GM10266 (cell line): ENCODE results near the gene RGS7.

Experiments
- DNase-seq: peaks from one replicate; pipeline ENCODE4 v3.0.0; 2012; ENCODE audit errors: extremely low spot score
- TF ChIP-seq, protein P1 (sequence below): IDR thresholded peaks from 2 replicates; pipeline ENCODE4 v1.5.1; 2012; ENCODE audit warnings: mild to moderate bottlenecking, low read depth; ENCODE audit not compliant: control insufficient read depth, insufficient read depth; ENCODE audit errors: missing control alignments

The RGS7 gene

DNA sequence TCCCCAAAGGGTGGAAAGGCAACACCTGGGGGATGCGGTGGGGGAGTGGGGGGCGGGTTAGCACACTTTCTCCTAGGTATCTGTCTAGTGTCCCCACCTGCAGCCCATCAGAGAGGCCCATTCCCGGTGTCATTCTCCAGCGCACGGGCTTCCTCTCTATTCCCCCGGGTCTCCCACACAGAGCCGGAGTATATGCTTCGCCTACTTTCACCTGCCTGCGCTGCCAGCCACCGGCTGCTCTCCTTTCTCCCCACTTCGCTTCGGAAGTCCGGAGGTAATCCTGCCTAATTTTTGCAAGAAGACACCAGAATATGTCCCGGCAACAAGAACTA lies 852 bp downstream of the RGS7 start:
- TF ChIP-seq, protein P1, sequence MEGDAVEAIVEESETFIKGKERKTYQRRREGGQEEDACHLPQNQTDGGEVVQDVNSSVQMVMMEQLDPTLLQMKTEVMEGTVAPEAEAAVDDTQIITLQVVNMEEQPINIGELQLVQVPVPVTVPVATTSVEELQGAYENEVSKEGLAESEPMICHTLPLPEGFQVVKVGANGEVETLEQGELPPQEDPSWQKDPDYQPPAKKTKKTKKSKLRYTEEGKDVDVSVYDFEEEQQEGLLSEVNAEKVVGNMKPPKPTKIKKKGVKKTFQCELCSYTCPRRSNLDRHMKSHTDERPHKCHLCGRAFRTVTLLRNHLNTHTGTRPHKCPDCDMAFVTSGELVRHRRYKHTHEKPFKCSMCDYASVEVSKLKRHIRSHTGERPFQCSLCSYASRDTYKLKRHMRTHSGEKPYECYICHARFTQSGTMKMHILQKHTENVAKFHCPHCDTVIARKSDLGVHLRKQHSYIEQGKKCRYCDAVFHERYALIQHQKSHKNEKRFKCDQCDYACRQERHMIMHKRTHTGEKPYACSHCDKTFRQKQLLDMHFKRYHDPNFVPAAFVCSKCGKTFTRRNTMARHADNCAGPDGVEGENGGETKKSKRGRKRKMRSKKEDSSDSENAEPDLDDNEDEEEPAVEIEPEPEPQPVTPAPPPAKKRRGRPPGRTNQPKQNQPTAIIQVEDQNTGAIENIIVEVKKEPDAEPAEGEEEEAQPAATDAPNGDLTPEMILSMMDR = no peak
- DNase-seq = no peak

DNA sequence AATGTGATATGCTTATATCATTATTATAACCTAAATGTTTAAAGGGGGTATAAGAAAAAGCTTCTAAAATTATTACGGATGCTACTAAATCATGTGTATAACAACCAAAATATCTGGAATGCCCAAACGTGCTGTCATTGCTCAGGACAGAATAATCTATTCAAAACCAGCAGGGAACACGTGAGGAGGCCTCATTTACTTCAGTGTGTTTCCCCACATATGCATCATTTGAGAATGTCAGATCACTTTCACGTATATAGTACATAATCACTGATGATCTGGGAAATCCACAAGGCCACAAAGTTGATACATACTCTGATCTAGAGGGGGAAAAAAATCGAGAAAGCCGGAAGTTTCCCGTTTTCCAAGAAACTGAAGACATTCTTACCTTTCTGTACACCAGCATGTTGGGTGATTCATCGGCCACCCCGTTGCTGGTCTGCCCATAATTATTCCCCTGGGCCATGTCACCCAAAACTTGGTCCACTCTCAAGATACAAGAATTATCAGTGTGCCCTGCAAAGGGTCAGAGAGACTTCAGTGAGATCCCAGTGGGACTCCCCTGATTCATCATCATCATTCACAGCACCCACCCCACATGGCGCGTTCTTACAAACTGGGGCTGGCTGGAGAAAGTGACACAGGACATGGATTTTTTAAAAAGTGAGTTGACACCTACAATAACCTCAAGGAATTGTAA lies 1.5 kb downstream of the RGS7 start:
- no peak for DNase-seq
- TF ChIP-seq, protein P1 = no peak

DNA sequence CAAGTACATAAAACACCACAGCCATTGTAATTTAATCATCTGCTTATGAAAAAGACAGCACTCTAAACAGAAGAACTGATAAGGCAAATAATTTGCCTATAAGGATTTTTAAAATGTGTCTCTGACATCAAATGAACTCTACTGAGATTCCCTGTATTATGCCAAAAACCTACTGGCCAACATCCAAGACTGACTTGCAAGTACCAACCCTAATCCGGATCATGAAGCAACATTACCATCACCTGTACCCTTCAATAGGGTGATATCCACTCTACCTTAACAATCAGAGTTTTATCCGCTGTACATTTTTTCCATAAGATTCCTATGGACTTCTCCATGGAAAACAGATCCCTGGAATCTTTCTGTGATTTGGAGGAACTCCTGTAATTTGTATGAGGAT lies 4.6 kb downstream of the RGS7 start:
- no peak for DNase-seq
- TF ChIP-seq, protein P1 = no peak

DNA sequence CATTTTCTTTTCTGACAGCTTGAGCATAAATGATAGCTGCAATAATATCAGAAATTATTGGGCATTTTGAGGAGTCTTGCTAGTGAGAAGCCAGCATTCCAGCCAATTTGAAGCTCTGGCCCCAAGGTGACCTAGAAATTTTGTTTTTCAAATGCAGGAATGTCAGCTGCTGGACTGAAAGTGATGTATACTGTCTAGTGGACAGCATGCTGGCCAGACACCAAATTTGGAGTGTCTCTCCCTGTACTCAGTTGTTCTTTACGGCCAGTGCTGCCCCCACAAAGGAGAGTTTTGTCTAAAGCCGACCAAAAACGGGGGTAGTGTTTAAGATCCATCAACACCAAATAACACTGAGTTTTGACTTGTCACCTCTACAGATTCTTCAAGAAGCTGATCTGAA lies 5.2 kb downstream of the RGS7 start:
- DNase-seq = no peak
- TF ChIP-seq, protein P1 = no peak

DNA sequence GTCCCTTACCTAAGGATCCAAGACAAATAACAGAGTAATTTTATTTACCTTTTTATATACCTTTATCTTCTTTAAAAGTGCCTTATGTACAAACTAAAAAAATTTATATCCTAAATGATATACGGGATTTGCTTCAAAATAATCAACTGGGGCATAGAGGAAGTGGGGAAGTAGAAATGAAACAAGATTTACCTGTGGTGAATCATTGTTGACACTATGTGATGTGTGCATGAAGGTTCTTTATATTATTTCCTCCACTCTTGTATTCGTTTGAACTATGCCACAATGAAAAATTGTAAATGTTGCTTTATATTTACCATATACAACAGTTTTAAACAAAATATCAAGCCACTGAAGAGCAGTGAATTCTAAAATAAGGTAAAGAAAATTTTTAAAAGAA lies 13.0 kb downstream of the RGS7 start:
- TF ChIP-seq, protein P1 = no peak
- DNase-seq = no peak

DNA sequence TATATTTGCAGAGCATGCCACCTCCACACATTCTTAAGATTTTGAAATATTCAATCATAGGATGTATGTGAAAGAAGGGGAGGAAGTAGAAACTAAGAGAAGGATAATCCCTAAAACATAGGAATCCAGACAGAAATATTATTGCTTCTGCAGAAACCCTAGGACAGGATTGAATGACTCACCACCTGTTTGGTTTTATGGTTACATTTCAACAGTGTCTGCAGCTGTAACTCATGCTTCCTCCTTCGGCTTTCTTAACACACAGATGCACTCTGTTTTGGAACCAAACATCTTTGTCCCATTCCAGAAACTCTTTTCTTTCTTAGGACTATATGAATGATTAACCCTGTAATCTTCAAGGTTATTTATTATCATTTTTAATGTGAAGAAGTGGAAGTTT lies 20.7 kb downstream of the RGS7 start:
- no peak for DNase-seq
- TF ChIP-seq, protein P1 = no peak

DNA sequence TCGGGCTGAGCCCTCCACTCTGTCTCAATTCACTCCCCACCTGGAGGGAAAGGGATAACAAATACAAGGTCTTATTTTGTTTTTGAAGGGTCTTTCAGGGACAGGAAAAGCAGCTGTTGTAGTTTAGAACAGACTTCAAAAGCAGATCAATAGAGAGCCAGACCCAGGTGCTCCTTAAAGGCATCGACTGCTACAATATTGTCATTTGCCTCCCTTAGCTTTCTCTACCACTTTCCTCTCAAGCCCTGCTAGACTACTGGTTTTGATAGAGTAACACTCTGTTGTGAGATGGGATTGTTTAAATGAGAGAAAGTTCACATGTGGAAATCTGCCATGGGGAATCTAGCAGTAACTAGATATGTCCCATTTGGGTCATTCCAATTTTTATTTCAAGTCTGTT lies 24.0 kb downstream of the RGS7 start:
- DNase-seq = no peak
- TF ChIP-seq, protein P1 = no peak
